NCI-H2081 (cell line): ENCODE measurements around the gene CDSN.
"Not testable (repeated sequence)": the region's sequence is repeated elsewhere in the genome, so short reads cannot be mapped to it uniquely, and the experiment has no call there.

Experiments used
- DNase-seq, 2 experiments: peaks; one replicate each; lab custom pipeline; 2025; lab: John Stamatoyannopoulos, UW

The CDSN gene, protein sequence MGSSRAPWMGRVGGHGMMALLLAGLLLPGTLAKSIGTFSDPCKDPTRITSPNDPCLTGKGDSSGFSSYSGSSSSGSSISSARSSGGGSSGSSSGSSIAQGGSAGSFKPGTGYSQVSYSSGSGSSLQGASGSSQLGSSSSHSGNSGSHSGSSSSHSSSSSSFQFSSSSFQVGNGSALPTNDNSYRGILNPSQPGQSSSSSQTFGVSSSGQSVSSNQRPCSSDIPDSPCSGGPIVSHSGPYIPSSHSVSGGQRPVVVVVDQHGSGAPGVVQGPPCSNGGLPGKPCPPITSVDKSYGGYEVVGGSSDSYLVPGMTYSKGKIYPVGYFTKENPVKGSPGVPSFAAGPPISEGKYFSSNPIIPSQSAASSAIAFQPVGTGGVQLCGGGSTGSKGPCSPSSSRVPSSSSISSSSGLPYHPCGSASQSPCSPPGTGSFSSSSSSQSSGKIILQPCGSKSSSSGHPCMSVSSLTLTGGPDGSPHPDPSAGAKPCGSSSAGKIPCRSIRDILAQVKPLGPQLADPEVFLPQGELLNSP

DNA sequence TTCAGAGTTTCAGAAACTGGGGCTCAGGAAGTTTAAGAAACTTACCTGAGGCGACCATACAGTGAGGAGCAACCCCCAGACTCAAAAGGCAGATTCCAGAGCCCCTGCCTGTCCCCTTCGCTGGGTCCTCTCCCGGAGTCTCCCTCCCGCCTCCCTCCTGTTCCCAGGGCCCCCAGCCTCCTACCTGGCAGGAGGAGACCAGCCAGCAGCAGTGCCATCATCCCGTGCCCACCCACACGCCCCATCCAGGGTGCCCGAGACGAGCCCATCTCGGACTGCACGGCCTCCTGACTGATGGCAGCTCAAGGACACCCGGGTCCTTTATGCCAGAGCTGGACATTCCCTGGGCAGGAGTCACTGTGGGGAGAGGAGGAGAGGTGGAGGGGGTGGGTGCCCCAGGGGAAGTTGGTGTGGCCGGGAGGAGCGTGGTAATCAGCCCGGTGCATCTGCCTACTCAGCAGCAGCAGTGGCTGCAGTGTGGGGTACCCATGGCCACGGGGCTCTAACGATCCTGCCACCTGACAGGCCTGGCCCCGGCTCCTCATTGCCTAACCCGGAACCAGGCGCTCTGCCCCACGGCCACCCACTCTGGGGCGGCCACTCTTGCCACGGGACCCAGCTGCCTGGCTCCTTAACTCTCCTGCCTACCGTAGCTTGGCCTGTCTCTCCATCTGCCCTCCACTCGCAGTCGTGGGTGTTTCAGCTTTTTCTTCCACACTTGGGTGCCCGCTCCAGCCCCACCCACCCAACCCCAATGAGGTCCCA is at the start of gene CDSN:
Gene CDSN, minus strand, starts transcription at position 296 of the 765 bp plus-strand sequence. Its CDS starts 27 bp downstream, at position 269.
- DNase-seq: no peak

DNA sequence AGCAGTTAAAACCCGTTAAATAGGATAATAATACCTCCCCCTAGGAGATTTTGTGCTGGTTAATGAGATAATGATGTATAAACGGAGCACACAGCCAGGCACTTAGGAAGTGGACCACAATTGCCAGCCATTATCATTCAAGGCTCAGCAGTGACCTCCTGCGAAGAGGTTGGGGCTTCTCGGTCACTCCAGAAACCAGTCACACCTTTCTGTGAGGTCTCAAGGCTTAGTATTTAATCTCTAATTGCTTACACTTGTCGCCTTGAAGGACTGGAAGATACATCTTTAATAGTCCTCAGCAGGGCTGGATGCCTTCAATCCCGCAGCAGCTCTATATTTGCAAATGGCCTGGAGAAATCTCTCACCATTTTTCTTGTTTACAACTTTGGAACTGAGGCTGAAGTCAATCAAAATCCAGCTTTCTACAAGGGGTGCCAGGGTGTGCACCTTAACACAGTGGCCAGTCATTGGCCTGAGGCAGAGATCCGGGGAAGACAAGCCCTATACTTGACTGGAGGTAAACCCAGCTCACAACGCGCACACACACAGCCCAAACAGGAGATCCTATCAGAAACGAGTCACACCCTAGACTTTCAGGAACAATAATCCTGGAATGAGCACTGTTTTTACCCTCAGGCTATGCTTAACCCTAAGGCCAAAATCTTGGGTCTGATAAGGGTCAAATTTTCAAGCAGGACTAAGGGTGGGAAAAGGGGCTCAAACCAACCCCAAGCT is 49.0 kb upstream of the CDSN start:
- DNase-seq: no peak

DNA sequence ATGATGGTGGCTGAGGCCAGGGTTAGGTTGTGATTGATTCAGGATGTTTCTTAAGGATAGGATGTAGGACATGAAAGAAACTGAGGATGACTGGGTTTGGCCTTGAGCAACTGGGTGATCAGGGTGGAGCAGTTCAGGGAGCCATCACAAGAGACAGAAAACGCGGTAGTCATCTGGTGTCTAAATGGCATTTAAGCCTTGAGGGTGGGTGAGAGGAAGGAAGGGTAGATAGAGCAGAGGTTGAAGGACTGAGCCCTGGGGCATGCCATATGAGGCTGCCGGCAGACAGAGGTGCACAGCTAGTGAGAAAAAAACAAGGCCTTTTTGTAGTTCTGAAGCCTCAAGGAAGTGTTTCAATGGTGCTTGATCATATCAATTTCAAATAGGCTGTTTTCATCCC is 48.4 kb upstream of the CDSN start:
- no peak for DNase-seq

DNA sequence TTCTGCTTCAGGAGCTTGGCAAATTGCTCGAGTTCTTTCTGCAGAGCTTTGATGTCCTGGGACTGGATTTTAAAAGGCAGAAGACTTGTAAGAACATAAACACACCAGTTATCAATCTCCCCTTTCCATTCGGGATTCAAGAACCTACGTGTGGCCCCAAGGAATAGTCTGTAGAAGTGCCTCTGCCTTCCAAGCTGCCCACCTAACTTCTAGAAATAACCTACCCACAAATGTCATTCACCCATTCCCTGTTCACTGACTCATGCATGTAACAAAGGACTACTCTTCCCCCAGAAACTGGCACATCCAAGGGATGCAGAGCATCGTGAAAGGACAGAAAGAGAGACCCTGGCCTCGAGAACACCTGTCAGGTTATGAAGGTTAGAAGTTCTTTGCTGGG is 45.7 kb upstream of the CDSN start:
- no peak for DNase-seq

DNA sequence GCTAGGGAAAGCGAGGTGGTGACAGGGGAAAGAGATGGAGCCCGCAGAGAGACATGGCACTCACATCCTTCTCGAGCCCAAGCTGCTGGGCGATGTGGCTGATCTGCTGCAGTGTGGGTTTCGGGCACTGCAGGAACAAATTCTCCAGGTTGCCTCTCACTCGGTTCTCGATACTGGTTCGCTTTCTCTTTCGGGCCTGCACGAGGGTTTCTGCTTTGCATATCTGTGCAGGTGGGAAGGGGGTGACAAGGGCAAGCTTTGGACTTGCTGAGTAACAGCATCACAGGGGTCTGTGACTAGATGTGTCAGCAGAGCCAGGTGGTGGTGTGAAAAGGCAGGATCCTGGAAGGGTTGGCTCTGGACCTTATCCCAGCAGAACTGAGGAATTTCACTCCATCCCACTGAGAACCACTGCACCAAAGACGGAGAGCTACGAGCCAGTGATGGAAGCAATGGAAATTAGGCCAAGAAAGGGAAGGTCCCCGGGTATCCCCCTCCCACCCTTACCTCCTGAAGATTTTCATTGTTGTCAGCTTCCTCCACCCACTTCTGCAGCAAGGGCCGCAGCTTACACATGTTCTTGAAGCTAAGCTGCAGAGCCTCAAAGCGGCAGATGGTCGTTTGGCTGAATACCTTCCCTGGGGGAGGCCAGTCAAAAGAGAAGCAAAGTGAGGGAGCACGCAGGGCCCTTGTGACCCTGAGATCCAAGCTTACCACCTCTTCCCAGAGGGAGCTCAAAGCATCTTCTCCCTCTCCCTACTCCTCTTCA is 45.0 kb upstream of the CDSN start:
- DNase-seq: not testable (repeated sequence)

DNA sequence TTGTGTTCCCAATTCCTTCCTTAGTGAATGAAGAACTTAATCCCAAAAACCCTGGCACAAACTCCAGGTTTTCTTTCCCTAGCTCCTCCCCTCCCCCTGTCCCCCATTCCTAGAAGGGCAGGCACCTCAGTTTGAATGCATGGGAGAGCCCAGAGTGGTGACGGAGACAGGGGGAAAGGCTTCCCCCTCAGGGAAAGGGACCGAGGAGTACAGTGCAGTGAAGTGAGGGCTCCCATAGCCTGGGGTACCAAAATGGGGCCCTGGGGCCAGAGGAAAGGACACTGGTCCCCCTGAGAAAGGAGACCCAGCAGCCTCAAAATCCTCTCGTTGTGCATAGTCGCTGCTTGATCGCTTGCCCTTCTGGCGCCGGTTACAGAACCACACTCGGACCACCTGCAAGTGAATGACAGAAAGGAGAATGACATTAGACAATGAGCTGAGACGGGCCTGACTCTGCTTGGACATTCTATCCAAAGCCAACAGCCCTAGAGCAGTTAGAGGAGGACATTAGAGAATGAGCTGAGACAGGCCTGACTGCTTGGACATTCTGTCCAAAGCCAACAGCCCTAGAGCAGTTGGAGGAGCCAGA is 44.3 kb upstream of the CDSN start:
- not testable (repeated sequence) for DNase-seq

DNA sequence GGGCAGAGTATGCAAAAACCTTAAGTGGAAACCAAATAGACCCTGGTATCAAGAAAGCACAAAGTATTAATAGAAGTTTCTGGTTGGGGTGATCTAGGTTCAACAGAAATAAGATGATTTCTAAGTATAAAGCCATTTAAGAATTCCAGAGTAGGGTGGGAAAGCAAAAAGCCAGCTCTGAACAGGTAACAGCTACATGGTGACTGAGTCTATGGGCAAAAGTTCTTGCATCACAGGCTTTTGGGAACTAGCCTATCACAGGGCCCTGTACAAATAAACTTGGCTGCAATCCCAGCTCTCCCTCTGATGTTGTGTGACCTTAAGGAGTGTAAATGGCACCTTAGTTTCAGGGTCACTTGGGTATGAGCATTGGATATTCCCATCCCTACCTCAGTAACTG is 43.7 kb upstream of the CDSN start:
- no peak for DNase-seq

DNA sequence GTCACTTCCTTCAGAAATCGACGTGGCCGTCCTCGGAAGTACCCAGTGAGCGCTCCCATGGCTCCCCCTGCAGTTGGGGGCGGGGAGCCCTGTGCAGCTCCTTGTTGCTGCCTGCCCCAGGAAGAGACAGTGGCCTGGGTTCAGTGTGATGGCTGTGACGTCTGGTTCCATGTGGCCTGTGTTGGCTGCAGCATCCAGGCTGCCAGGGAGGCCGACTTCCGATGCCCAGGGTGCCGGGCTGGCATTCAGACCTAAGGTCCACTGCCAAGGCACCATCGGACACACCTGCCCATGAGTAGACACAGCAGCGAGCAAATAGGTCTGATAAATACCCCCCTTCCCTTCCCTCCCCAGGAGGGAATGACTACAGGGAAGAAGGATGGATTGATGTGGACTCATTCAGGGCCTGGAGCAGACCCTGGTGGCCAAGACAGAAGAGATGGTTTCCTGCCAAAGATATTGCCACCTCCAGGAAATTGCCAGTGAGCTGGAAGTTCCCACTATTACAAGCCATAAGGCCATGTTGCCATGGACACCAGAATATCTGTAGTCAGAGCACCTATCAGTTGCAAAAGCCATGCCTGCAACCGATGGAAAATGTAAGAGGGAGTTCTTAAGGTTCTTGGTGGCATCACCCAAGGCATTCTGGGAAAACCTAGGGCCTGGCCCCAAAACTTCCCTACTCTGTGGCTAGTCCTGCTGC is 42.4 kb upstream of the CDSN start:
- no peak for DNase-seq

DNA sequence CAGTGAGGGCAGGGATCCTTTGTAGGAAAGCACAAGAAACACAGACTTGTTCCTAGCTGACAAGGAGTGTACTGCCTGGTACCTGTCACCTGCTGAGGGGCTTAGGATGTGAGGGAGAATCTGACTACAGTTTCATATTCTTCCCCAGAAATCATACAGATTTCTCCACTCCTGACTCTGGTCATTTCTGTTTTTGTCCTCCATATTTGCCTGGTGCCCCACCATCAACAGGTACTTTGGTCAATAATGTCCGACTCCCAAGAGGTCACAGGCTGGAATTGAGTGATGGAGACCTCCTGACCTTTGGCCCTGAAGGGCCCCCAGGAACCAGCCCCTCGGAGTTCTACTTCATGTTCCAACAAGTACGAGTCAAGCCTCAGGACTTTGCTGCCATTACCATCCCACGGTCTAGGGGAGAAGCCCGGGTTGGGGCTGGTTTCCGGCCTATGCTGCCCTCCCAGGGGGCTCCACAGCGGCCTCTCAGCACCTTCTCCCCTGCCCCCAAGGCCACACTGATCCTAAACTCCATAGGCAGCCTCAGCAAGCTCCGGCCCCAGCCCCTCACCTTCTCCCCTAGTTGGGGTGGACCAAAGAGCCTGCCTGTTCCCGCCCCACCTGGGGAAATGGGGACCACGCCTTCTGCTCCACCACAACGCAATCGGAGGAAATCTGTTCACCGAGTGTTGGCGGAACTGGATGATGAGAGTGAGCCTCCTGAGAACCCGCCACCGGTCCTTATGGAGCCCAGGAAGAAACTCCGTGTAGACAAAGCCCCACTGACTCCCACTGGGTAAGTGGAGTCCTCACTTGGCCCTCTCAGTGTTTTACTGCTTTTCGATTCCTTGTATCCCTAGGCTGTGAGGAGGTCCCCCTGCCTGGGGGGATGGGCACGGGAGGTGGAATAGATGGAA is 41.2 kb upstream of the CDSN start:
- DNase-seq: no peak

DNA sequence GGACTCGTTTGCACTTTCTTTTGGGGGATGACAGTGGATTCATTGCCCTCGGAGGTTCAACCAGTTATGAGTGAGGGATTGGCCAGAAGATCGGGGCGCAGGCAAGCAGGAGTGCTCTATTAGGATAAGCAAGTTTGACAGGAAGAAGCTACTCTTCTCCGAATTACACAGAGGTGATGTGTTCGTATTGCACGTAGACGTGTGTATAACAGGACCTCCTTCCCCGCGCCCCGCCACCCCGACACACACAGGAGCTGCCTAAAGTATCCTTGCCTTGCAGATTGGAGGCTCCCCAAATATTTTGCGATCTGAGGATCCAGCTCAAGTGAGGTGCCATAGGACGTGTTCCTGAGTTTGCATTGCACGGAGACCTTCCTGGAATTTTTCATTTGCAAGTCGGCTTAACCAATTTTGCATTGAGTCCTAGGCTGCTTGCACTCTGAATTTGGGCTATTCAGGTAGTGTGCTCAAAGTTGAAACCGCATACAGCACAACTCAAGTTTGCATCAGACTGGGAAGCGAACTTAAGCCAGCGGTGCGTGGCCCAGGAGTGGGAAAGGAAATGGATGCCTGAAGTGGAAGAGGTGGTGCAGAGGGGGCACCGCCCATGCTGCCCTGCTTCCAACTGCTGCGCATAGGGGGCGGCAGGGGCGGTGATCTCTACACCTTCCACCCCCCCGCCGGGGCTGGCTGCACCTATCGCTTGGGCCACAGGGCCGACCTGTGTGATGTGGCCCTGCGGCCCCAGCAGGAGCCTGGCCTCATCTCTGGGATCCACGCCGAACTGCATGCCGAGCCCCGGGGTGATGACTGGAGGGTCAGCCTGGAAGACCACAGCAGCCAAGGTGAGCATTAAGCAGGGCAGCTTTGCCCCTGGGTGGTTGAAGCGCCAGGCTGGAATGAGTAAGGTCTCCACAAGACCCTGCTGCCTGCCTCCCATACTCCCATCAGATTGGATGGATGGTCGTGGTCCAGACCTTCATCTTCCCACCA is 38.9 kb upstream of the CDSN start:
- peak; percentile 5 to 23 for DNase-seq

DNA sequence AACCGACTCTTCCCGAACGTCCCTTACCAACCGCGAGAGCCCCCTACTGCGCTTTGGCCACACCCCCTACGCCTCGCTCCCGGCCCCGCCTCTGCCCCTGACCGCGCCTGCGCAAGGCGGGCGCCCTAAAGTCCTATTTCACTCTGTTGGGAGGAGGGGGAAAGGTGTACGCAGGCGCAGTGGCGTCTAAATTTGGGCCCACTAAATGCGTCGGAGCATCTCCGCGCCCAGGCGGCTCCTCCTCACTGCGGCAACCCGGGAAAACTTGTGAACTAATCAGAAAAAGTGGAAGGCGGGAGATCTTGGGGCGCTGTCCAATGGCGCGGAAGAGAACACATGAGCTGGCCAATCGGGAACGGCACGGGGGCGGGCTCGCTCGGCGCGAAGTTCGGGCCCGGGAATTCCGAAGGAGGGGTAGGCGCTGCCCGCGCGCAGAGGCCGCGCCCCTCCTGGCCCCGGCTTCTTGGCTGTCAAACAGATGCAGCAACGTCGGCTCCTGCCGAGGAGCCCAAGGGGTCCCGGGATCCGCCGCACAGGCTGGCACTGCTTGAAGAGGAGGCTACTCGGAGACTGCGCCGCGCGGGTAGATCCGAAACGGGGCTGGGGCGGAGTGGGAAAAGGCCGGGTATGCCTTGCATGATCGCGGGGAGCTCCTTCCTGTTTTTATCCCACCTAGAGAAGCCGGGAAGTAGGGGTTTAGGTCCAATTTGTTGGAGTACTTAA is 38.1 kb upstream of the CDSN start, which contains the start of gene TCF19:
Gene TCF19, plus strand, starts transcription at position 450 of the 723 bp plus-strand sequence. CDS start 881 bp downstream, outside the sequence.
- peak; percentile 98 for DNase-seq

DNA sequence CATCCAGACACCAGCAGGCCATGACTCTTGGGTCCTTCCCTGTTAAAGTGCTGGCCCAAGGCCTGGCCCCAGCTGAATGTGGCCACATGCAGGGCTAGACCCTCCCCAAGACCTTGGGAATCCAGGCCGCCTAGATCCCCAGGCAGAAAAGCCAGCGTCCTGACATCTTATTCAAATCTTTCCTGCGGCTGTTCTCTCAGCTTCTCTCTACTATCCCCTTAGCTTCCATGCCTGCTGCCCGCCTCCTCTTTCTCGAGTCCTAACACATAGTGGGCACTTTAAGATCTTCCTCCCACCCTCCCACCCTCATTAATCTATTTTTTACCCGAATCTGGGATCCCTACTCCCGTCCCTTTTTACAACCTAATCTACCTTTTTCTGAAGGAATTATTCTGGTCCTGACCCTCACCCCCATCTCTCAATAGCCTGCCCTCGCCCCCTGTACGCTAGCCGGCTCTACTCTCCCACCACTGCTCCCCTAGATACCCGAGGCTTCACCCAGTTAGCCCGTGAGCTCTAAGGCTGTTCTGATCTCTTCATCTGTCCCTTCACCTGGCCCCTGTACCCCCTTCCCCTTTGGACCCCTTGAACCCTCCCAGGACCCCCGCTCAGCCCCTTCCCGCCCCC is 37.4 kb upstream of the CDSN start, which contains the start of gene CCHCR1:
Gene CCHCR1, minus strand, starts transcription at position 290 of the 627 bp plus-strand sequence. Its CDS starts 202 bp downstream, at position 88.
- DNase-seq: no peak

DNA sequence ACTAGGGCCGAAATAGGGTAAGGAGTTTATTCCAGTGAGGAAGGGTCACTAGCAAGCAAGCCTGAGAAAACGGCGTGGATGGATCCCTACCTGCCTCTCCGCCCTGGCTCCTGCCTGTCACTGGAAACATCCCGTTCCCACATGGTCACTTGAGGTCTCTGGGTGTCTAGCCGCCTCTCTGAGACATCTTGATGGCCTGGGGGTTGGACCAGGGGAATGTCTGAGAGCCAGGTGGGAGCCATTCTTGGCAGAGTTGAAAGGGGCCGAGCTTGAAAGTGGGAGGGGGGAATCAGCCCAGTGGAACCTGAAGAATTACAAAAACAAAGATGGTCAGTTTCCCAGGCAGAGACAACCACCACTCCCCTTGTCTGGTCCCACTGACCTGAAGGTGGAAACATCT is 36.4 kb upstream of the CDSN start:
- DNase-seq: no peak

DNA sequence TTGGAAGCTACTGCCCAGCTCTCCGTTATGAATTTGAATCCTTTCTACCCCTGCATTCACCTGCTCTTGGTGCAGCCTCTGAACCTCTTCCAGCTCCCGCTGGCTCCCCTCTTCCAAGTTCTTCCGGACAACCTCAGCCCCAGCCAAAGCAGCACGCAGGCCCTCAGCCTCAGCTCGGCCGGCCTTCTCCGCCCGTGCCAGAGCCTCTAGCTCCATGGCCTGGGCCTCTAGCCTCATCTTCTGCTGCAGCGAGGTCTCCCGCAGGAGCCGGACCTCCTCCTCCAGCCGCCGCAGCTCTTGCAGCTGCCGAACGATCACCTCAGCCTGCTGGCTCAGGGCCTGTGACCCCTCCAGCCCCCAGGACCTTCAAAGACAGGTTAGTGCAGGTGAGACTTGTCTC is 34.2 kb upstream of the CDSN start:
- DNase-seq: no peak

DNA sequence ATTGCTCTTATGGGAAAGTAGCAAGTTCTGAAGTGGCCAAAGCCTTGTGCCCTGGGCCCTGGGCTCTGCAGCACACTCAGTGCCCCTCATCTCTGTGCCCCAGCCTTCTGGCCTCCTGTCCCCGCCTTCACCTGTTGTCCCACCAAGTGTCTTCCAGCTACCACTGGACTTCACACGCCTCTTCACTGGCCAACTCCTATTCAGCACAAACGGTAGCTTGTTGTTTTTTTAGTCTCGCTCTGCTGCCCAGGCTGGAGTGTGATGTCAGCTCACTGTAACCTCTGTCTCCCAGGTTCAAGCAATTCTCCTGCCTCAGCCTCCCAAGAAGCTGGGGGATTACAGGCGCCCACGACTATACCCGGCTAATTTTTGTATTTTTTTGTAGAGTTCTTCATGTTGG is 32.5 kb upstream of the CDSN start:
- no peak for DNase-seq

DNA sequence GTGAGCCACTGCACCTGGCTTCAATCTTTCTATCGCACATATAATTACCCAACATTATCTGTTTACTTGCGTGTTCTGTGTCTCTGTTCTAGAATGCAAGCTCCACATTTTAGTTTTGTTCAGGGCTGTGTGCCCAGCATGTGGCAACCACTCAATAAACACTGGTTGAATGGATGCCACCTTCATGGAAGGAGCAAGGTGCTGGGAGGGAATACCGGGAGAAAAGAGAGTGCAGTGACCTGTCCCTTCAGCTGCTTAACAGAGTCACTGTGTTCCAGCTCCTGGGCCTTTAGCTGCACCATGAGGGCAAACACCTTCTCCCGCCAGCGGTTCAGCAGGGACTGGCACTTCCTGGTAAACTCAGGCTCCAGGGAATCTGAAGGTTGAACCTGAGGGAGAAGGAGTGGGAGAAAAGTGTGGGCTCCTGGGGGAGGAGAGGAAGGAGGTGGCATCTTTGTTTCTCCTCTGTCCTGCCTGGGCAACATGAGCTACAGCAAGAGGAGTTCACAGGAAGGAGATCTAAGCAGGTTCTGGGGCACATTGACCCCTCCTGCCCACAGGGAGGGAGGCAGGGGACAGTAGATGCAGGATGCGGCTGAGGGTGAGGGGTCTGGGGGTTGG is 29.7 kb upstream of the CDSN start:
- DNase-seq: no peak
